Endothelial cell of umbilical vein (primary cell): Measurements from ENCODE around the gene PGM2L1. TPM values are rescaled to one million over a fixed set of nuclear protein-coding genes. Genes with fewer than 3 reads are reported as not detected.

Experiments used
- BruUV-seq: library from RNA; stranded (reverse); fragments of 400-500 nt; replicated peaks from 2 replicates; lab custom pipeline; 2021; lab: Mats Ljungman, UMichigan
- CTCF ChIA-PET: fragments of 300-600, 350-600 bp; sonication (Branson Sonifier 250); formaldehyde crosslinking; loops from one replicate; lab custom pipeline; 2021; ENCODE audit warnings: antibody characterized with exemption, inconsistent platforms; lab: Charles Lee
- POLR2A ChIA-PET: fragments of 300-600, 350-600 bp; sonication (Branson Sonifier 250); formaldehyde crosslinking; loops from one replicate; lab custom pipeline; 2021; ENCODE audit warnings: antibody characterized with exemption, inconsistent platforms; lab: Charles Lee
- DNase-seq: peaks from one replicate; pipeline ENCODE4 v3.0.0-alpha.2; 2011; ENCODE audit warnings: low read depth, low spot score
- FAIRE-seq: peaks from 2 replicates; lab custom pipeline; 2011; peaks lifted over from hg19 to GRCh38; lab: Jason Lieb, UNC
- H2AFZ ChIP-seq: 2 replicates; pipeline ENCODE4 v1.6.0; 2012; ENCODE audit warnings: low read depth, low read length, control low read depth, inconsistent platforms
- H3K27ac ChIP-seq: 2 replicates; pipeline ENCODE4 v1.5.1; 2011; ENCODE audit warnings: low read depth, mild to moderate bottlenecking, control low read depth, low read length, moderate library complexity; ENCODE audit not compliant: insufficient read depth
- H3K27me3 ChIP-seq, 2 experiments: 2 replicates each; pipeline versions ENCODE4 v1.6.0 to v1.6.1; 2011; ENCODE audit warnings: low read length in 2 of 2, mixed read lengths in 1 of 2; ENCODE audit not compliant: control insufficient read depth in 2 of 2, insufficient read depth in 2 of 2
- H3K36me3 ChIP-seq, 2 experiments: 2 replicates in 1 of 2; 3 replicates in 1 of 2; pipeline ENCODE4 v1.5.1; 2011; ENCODE audit warnings: low read length in 2 of 2, mild to moderate bottlenecking in 1 of 2, moderate library complexity in 1 of 2; ENCODE audit not compliant: control insufficient read depth in 2 of 2, insufficient read depth in 2 of 2; ENCODE audit errors: extremely low read depth in 1 of 2
- H3K4me1 ChIP-seq: 3 replicates; pipeline ENCODE4 v1.5.1; 2011; ENCODE audit warnings: mild to moderate bottlenecking, low read length; ENCODE audit not compliant: control insufficient read depth, insufficient read depth; ENCODE audit errors: extremely low read depth
- H3K4me2 ChIP-seq: 2 replicates; pipeline ENCODE4 v1.6.1; 2011; ENCODE audit warnings: low read length, control low read depth, mixed read lengths; ENCODE audit not compliant: insufficient read depth
- H3K4me3 ChIP-seq, 3 experiments: fragments of 200-600 bp in 1 of 3; sonication (generic), shearing (Covaris generic) in 1 of 3; replicated peaks in 1 of 3; 2 replicates each; pipeline ENCODE4 v1.5.1; 2011 to 2016; ENCODE audit warnings: control low read depth in 3 of 3, low read length in 3 of 3, mild to moderate bottlenecking in 2 of 3, inconsistent platforms in 1 of 3, low read depth in 1 of 3, moderate library complexity in 1 of 3; ENCODE audit not compliant: insufficient read depth in 1 of 3
- H3K79me2 ChIP-seq: 2 replicates; pipeline ENCODE4 v1.6.0; 2012; ENCODE audit warnings: low read length, inconsistent platforms; ENCODE audit not compliant: control insufficient read depth, insufficient read depth
- H3K9ac ChIP-seq: replicated peaks from 2 replicates; pipeline ENCODE3; 2011; ENCODE audit warnings: low read length, control low read depth; ENCODE audit not compliant: insufficient read depth; ENCODE audit errors: extremely low read depth
- H3K9me1 ChIP-seq: replicated peaks from 3 replicates; pipeline ENCODE4 v1.6.0; 2011; ENCODE audit warnings: mild to moderate bottlenecking, low read length; ENCODE audit not compliant: control insufficient read depth, insufficient read depth; ENCODE audit errors: extremely low read depth
- H3K9me3 ChIP-seq: replicated peaks from 2 replicates; pipeline ENCODE4 v1.5.1; 2012; ENCODE audit warnings: low read length, inconsistent platforms; ENCODE audit not compliant: control insufficient read depth, insufficient read depth
- H4K20me1 ChIP-seq: replicated peaks from 2 replicates; pipeline ENCODE3; 2011; ENCODE audit warnings: mild to moderate bottlenecking, low read length; ENCODE audit not compliant: control insufficient read depth, insufficient read depth; ENCODE audit errors: extremely low read depth
- EZH2 ChIP-seq: IDR thresholded peaks from 2 replicates; pipeline ENCODE4 v1.6.1; 2012; ENCODE audit warnings: borderline replicate concordance, low read depth, mild to moderate bottlenecking, moderate library complexity, low read length, inconsistent platforms; ENCODE audit not compliant: severe bottlenecking
- FOS ChIP-seq: IDR thresholded peaks from 2 replicates; pipeline ENCODE4 v1.6.1; 2011; ENCODE audit warnings: mild to moderate bottlenecking, low read length, moderate library complexity, borderline replicate concordance; ENCODE audit not compliant: insufficient read depth
- GATA2 ChIP-seq: IDR thresholded peaks from 2 replicates; pipeline ENCODE4 v1.7.0; 2011; ENCODE audit warnings: low read depth, mild to moderate bottlenecking, moderate library complexity, mixed read lengths, low read length; ENCODE audit not compliant: insufficient read length, insufficient read depth
- JUN ChIP-seq: IDR thresholded peaks from 2 replicates; pipeline ENCODE4 v1.6.1; 2011; ENCODE audit warnings: borderline replicate concordance, low read depth; ENCODE audit not compliant: insufficient read length, insufficient read depth
- MYC ChIP-seq: IDR thresholded peaks from one replicate; pipeline ENCODE4 v1.6.1; 2011; ENCODE audit warnings: mild to moderate bottlenecking, low read depth, low read length
- POLR2A ChIP-seq: IDR thresholded peaks from 2 replicates; pipeline ENCODE4 v1.6.1; 2012; ENCODE audit warnings: low read depth, mild to moderate bottlenecking, control low read depth, low read length
- POLR2AphosphoS5 ChIP-seq: IDR thresholded peaks from 2 replicates; pipeline ENCODE4 v1.6.1; 2012; ENCODE audit warnings: low read depth, mild to moderate bottlenecking, control low read depth, low read length, moderate library complexity; ENCODE audit not compliant: insufficient read depth
- dilution Hi-C: fragments of 300-500 bp; cut with MboI; formaldehyde crosslinking; loops from one replicate; pipeline ENCODE4 v1.15.0; 2019; ENCODE audit warnings: low sequenced_read_pairs; ENCODE audit not compliant: extremely low pct_ligation_motif_present
- intact Hi-C: fragments of 100-400 bp; cut with micrococcal nuclease; formaldehyde crosslinking; loops from one replicate; pipeline ENCODE4 v1.10.0; 2022
- polyA plus RNA-seq, 4 experiments: library from polyadenylated mRNA; depleted of rRNA in 3 of 4; stranded (reverse) in 3 of 4; unstranded in 1 of 4; fragments of >200 nt; gene quantifications; 2 replicates each; pipeline versions ENCODE4 v1.2.1 to v1.2.3, GENCODE V29; 2011 to 2012; ENCODE audit warnings: missing spikeins in 1 of 4
- total RNA-seq: library from RNA; stranded (reverse); gene quantifications from 2 replicates; pipeline ENCODE4 v1.2.3, GENCODE V29; 2021
- TF ChIP-seq, protein P1 (sequence below), 2 donors: IDR thresholded peaks; 1 replicate in 1 of 2; 2 replicates in 1 of 2; pipeline ENCODE4 v1.5.1; 2011; ENCODE audit warnings: low read length in 2 of 2, mild to moderate bottlenecking in 2 of 2, moderate library complexity in 2 of 2, control low read depth in 1 of 2, inconsistent platforms in 1 of 2, low read depth in 1 of 2; ENCODE audit not compliant: insufficient read depth in 1 of 2; ENCODE audit errors: extremely low read depth in 1 of 2
- TF ChIP-seq, protein P2 (sequence below): IDR thresholded peaks from 2 replicates; pipeline ENCODE4 v1.6.1; 2011; ENCODE audit not compliant: insufficient read depth, insufficient read length

Gene PGM2L1
- total and polyA plus RNA-seq, 2 donors (not counting 3 experiments of a cell fraction or from before 2014, with no cell fraction given) = 7.9 to 31.4 TPM

DNA sequence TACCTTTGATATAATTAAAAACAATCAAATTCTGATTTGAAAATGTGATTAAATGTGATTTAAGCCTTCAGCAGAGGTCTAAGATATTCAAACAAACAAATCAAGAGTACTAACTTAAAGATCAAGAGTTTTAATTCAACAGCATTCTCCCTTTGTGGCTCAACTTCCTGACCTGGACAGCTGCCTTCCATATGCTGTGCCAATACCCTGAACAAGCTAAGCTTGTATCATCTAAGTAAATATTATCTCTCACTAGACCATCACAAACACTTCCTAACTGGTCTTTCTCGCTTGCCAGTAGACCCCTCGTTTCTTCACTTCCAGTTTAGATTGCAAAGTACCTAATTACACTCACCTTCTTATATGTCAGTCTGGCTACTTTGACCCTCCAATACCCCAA is 50.9 kb downstream of the PGM2L1 start:
- ChIA-PET POLR2A (no interaction called here), CTCF (interaction anchor here (0.9 to 1.3 kb wide), 3 partner anchors 26 to 102 kb away, joined by 3 to 9 read pairs (median 6); no protein-coding TSS in a partner anchor)
- FAIRE-seq (no peak), DNase-seq (peak; percentile 60)
- no peak overlapping the region for H3K4me2 ChIP-seq
- no peak overlapping the region for H2AFZ ChIP-seq
- no TSS peak for BruUV-seq
- H3K4me3 ChIP-seq = no peak overlapping the region
- no peaks in the 10 kb centered on the region for H4K20me1 ChIP-seq
- H3K79me2 ChIP-seq = no peaks in the 10 kb centered on the region
- no peaks in the 10 kb centered on the region for H3K27me3 ChIP-seq
- peaks cover 6% of the 10 kb centered on the region for H3K4me1 ChIP-seq
- no peak overlapping the region for H3K27ac ChIP-seq
- peaks cover 3 to 12% of the 10 kb centered on the region in 2 experiments for H3K36me3 ChIP-seq
- H3K9me1 ChIP-seq = no peaks in the 10 kb centered on the region
- dilution Hi-C loops = no loop called here
- no peak for TF ChIP-seq MYC
- no peak for TF ChIP-seq JUN
- TF ChIP-seq POLR2A = no peak
- TF ChIP-seq GATA2 = no peak
- TF ChIP-seq FOS = no peak
- TF ChIP-seq EZH2 = no peak
- TF ChIP-seq, protein P1, sequence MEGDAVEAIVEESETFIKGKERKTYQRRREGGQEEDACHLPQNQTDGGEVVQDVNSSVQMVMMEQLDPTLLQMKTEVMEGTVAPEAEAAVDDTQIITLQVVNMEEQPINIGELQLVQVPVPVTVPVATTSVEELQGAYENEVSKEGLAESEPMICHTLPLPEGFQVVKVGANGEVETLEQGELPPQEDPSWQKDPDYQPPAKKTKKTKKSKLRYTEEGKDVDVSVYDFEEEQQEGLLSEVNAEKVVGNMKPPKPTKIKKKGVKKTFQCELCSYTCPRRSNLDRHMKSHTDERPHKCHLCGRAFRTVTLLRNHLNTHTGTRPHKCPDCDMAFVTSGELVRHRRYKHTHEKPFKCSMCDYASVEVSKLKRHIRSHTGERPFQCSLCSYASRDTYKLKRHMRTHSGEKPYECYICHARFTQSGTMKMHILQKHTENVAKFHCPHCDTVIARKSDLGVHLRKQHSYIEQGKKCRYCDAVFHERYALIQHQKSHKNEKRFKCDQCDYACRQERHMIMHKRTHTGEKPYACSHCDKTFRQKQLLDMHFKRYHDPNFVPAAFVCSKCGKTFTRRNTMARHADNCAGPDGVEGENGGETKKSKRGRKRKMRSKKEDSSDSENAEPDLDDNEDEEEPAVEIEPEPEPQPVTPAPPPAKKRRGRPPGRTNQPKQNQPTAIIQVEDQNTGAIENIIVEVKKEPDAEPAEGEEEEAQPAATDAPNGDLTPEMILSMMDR (IDR thresholded peaks at IDR 0.05; ENCODE audit: extremely low read depth in 1 of 2, insufficient read depth in 1 of 2, low read depth in 1 of 2, low read length in 2 of 2) = no peak
- TF ChIP-seq, protein P2, sequence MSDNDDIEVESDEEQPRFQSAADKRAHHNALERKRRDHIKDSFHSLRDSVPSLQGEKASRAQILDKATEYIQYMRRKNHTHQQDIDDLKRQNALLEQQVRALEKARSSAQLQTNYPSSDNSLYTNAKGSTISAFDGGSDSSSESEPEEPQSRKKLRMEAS = no peak
- no peak for TF ChIP-seq POLR2AphosphoS5
- intact Hi-C loops = no loop called here
- H3K9ac ChIP-seq = no peak overlapping the region
- H3K9me3 ChIP-seq = no peaks in the 10 kb centered on the region
